AG09309 (cell line): ENCODE data around the gene IL1RAPL1.

Experiments
- DNase-seq: peaks from one replicate; pipeline ENCODE4 v3.0.0-alpha.2; 2010; ENCODE audit warnings: low read depth
- H3K4me3 ChIP-seq: 2 replicates; pipeline ENCODE4 v1.5.1; 2011; ENCODE audit warnings: mild to moderate bottlenecking, low read depth, low read length, moderate library complexity; ENCODE audit not compliant: control insufficient read depth
- CTCF ChIP-seq: IDR thresholded peaks from 2 replicates; pipeline ENCODE4 v1.5.1; 2011; ENCODE audit warnings: mild to moderate bottlenecking, low read depth, low read length, inconsistent platforms; ENCODE audit not compliant: insufficient read depth, control insufficient read depth; ENCODE audit errors: missing control alignments

The IL1RAPL1 gene

GRCh38 chrX:29138003-29138402 is 550.8 kb downstream of the IL1RAPL1 start:
- DNase-seq, result no peak
- no peak overlapping the region for H3K4me3 ChIP-seq
- TF ChIP-seq CTCF, result no peak

- no peak for TF ChIP-seq CTCF
- DNase-seq, result no peak
- no peak overlapping the region for H3K4me3 ChIP-seq
These were observed 556.1 kb downstream of the IL1RAPL1 start for GRCh38 chrX:29143356-29143755.

- DNase-seq, result no peak
- H3K4me3 ChIP-seq, result no peak overlapping the region
- no peak for TF ChIP-seq CTCF
These were observed 556.5 kb downstream of the IL1RAPL1 start for GRCh38 chrX:29143756-29144155.

- DNase-seq, result no peak
- no peak for TF ChIP-seq CTCF
- no peak overlapping the region for H3K4me3 ChIP-seq
These were observed 558.1 kb downstream of the IL1RAPL1 start for GRCh38 chrX:29145316-29145715.

GRCh38 chrX:29148511-29148910 is 561.3 kb downstream of the IL1RAPL1 start:
- DNase-seq, result no peak
- H3K4me3 ChIP-seq, result no peak overlapping the region
- TF ChIP-seq CTCF, result no peak

GRCh38 chrX:29155286-29155685 is 568.0 kb downstream of the IL1RAPL1 start:
- TF ChIP-seq CTCF, result no peak

GRCh38 chrX:29172880-29173279 is 585.6 kb downstream of the IL1RAPL1 start:
- no peak overlapping the region for H3K4me3 ChIP-seq
- TF ChIP-seq CTCF, result no peak
- no peak for DNase-seq

More at GRCh38 chrX:29155286-29155685, 568.0 kb downstream of the IL1RAPL1 start:
- DNase-seq, result no peak
- H3K4me3 ChIP-seq, result no peak overlapping the region
